Duodenal mucosa (tissue), 2 donors: ENCODE data around the gene C9orf57.

Source experiments
- H3K27ac ChIP-seq: one replicate; pipeline ENCODE4 v1.7.0; 2013; ENCODE audit warnings: low read depth, low read length
- H3K27me3 ChIP-seq, 2 donors: one replicate each; pipeline ENCODE4 v1.7.0; 2013; ENCODE audit warnings: low read length in 2 of 2, control low read depth in 1 of 2; ENCODE audit not compliant: insufficient read depth in 2 of 2, control insufficient read depth in 1 of 2
- H3K36me3 ChIP-seq, 2 donors: one replicate each; pipeline ENCODE4 v1.7.0; 2013; ENCODE audit warnings: low read length in 2 of 2, control low read depth in 1 of 2; ENCODE audit not compliant: insufficient read depth in 2 of 2, control insufficient read depth in 1 of 2
- H3K4me1 ChIP-seq, 2 donors: one replicate each; pipeline ENCODE4 v1.7.0; 2013; ENCODE audit warnings: low read length in 2 of 2, control low read depth in 1 of 2; ENCODE audit not compliant: insufficient read depth in 2 of 2, control insufficient read depth in 1 of 2
- H3K4me3 ChIP-seq, 2 donors: one replicate each; pipeline ENCODE4 v1.7.0; 2013; ENCODE audit warnings: low read length in 2 of 2, low read depth in 1 of 2
- H3K9ac ChIP-seq, 2 donors: one replicate each; pipeline ENCODE4 v1.7.0; 2013; ENCODE audit warnings: low read length in 2 of 2, low read depth in 1 of 2
- H3K9me3 ChIP-seq, 2 donors: one replicate each; pipeline ENCODE4 v1.7.0; 2013; ENCODE audit warnings: low read length in 2 of 2, control low read depth in 1 of 2; ENCODE audit not compliant: control insufficient read depth in 1 of 2

The C9orf57 gene

DNA sequence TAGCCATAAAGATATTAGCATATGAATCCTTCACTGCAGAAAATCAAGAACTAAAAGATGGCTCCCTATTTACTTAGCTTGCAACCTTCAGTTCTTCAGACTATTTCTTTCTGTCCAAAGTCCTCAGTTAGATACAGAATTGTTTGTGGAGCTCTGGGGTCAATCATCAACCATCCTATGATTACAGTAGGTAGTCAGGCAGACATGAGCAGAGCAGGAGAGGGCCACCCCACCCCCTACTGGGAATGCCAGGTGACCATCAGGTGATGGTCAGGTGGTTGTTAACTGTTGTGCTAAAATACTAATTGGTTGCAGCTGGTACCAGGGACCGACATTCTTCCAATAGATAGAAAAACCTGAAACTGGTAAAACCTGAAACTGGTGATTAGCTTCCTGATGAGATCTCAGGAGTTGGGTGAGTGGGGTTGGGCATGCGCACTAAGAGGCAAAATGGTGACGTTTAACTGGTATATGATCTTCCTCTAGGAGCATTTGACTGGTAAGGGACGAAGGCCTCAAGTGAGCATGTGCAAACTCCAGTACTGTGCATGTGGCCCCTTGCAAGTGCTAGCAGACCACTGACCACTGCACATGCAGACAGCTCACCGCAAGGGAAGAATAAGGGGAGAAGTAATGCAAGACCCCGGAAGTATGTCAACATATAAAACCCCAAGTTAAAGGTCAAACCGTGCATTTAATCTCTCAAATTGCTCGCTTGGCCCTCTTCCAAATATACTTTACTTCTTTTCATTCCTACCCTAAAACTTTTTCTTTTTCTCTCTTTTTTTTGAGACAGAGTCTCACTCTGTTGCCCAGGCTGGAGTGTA lies 13.6 kb downstream of the C9orf57 start:
- H3K4me3 ChIP-seq, result no peak overlapping the region
- H3K27me3 ChIP-seq, result no peaks in the 10 kb centered on the region
- no peak overlapping the region for H3K27ac ChIP-seq
- no peaks in the 10 kb centered on the region for H3K9me3 ChIP-seq
- peaks cover 9 to 21% of the 10 kb centered on the region in 2 donors for H3K4me1 ChIP-seq
- no peaks in the 10 kb centered on the region for H3K36me3 ChIP-seq
- no peak overlapping the region for H3K9ac ChIP-seq

DNA sequence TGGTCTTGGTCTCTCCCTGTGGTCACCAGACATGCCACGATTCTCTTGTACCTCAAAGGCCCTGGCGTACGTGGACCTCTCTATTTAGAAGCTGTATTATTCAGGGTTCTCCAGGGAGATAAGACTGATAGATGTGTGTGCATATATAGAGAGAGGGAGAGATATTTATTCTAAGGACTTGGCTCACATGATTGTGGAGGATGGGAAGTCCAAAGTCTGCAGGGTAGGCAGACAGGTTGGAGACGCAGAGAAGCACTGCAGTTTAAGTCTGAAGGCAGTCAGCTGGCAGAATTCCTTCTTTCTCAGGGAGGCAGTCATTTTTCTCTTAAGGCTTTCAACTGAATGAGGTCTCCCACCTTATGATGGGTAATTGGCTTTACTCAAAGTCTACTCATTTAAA lies 16.3 kb downstream of the C9orf57 start:
- Histone ChIP-seq H3K27ac (no peak overlapping the region), H3K27me3 (no peaks in the 10 kb centered on the region), H3K4me1 (peaks cover 17 to 27% of the 10 kb centered on the region in 2 donors), H3K9me3 (no peaks in the 10 kb centered on the region), H3K9ac (no peak overlapping the region), H3K4me3 (no peak overlapping the region), H3K36me3 (no peaks in the 10 kb centered on the region)

DNA sequence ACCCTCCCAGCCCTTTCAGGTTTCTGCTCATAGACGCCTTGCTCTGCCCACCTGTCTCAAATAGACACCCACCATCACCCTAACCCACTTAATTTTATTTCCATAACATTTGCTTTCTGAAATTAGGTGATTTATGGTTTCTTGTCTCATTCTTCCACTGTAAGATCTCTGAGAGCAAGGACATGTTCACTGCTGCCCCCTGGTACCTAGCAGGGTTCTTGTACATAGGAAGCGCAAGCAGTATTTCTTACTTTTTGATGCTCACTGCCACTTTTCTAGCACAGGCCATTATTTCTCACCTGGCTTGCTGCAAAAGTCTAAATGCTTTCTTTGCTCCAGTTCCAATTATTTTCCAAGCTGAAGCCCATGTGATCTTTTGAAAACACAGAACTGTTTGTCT lies 16.8 kb downstream of the C9orf57 start:
- H3K27ac ChIP-seq, result no peak overlapping the region

DNA sequence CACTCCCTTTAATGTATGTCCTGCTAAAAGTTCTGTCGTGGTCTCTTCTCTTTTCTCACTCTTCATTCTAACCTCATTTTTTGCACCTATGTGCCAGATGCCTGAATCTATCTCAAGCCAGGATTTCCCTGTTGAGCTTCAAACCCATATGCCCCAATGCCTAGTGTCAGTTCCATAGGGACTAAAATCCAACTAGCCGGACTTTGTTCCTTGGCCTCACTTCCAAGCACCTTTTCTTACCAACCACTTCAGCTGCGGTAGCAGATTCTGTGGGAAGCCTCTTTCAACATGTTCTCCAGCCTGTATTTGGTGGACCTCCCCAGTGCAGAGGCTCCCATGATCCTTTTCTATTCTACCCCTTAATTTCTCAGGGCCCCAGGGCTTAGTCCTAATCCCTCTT lies 17.5 kb downstream of the C9orf57 start:
- Histone ChIP-seq H3K4me1 (peaks cover 18 to 27% of the 10 kb centered on the region in 2 donors), H3K27me3 (no peaks in the 10 kb centered on the region), H3K4me3 (no peak overlapping the region), H3K27ac (no peak overlapping the region), H3K9ac (no peak overlapping the region), H3K36me3 (no peaks in the 10 kb centered on the region), H3K9me3 (no peaks in the 10 kb centered on the region)

More for the DNA sequence above, 16.8 kb downstream of the C9orf57 start:
- Histone ChIP-seq H3K36me3 (no peaks in the 10 kb centered on the region), H3K4me3 (no peak overlapping the region), H3K27me3 (no peaks in the 10 kb centered on the region), H3K9ac (no peak overlapping the region), H3K9me3 (no peaks in the 10 kb centered on the region), H3K4me1 (peaks cover 18 to 27% of the 10 kb centered on the region in 2 donors)

DNA sequence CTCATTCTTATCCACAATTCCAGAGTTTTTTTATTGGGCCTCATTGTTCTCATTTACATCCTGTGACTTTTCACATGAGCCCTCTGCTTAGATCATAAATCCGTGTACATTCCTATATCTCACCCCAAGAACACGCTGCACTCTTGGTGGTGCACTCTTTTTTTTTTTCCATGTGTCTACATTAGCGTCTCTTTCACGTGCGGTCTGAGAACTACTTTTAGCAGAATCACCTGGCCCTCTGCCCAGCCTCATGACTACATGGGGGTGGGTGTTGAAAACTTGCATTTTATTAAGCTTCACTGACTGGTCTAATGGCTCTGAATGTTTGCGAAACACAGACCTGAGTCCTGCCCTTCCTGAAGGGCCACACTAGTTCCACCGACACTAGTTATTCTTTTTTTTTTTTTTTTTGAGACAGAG lies 18.6 kb downstream of the C9orf57 start:
- Histone ChIP-seq H3K27ac (no peak overlapping the region), H3K27me3 (no peaks in the 10 kb centered on the region), H3K4me1 (peaks cover 18 to 24% of the 10 kb centered on the region in 2 donors), H3K36me3 (no peaks in the 10 kb centered on the region), H3K4me3 (no peak overlapping the region), H3K9ac (no peak overlapping the region), H3K9me3 (no peaks in the 10 kb centered on the region)

DNA sequence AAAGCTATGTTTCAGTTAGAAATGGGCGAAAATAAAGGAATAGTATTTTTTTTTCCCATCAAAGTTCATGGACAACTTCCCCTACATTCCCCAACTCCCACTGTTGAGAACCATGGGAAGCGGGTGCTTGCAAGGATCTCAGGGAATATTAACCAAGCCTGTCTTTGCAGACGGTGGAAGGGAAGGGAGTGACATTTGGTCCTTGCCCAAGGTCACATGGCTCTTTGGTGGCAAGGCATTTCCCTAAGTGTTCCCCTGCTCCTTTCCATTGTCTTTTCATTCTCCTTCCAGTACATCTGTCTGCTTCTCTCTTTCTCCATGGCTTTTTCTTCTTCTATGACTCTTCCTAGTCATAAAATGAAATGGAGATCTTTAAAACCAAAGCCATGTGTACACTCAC lies 19.0 kb downstream of the C9orf57 start:
- H3K4me1 ChIP-seq, result peaks cover 18 to 20% of the 10 kb centered on the region in 2 donors
- no peak overlapping the region for H3K27ac ChIP-seq
- H3K36me3 ChIP-seq, result no peaks in the 10 kb centered on the region
- H3K27me3 ChIP-seq, result no peaks in the 10 kb centered on the region
- H3K9me3 ChIP-seq, result no peaks in the 10 kb centered on the region
- H3K9ac ChIP-seq, result no peak overlapping the region
- no peak overlapping the region for H3K4me3 ChIP-seq

DNA sequence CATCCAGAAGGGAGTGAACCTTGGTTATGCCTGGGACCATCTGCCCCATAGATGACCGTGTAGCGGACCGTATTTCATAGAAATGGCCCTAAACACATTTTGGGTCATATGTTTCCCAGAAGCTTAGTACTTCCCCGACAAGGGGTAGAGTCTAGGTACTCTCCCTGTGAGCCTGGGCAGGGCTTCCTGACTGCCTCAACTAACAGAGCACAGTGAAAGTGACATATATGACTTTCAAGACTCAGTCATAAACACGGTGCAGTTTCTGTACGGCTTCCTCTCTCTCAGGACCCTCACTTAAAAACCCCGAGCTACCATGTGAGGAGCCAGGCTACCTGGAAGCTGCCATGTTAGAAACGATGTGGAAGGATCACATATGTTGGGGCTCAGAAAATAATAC lies 20.9 kb downstream of the C9orf57 start:
- no peaks in the 10 kb centered on the region for H3K9me3 ChIP-seq
- H3K4me1 ChIP-seq, result peaks cover 18 to 19% of the 10 kb centered on the region in 2 donors
- no peak overlapping the region for H3K4me3 ChIP-seq
- H3K27ac ChIP-seq, result no peak overlapping the region
- no peaks in the 10 kb centered on the region for H3K27me3 ChIP-seq
- no peaks in the 10 kb centered on the region for H3K36me3 ChIP-seq
- H3K9ac ChIP-seq, result no peak overlapping the region

DNA sequence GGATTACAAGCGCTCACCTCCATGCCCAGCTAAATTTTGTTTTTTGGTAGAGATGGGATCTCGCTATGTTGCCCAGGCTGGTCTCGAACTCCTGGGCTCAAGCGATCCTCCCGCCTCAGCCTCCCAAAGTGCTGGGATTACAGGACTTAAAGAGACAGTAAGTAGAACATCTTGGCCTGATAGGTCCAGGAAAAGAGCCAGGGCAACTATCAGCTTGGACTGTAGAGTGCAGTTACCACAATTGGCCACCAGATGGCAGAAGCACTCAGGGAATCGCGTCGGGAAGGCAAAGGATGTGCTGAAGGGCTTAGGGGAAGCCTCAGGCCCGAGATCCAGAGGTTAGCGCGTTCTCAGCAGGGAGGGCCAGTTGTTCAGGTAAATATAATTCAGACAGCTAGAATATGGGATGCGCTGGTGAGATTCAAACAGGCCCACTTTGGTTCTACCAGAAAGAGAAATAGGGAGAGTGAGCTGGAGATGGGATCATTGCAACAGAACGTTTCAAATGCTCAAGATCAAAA lies 21.5 kb downstream of the C9orf57 start:
- H3K36me3 ChIP-seq, result no peaks in the 10 kb centered on the region
- H3K9ac ChIP-seq, result peak overlapping the region in 1 of 2 donors; percentile 6
- H3K27me3 ChIP-seq, result no peaks in the 10 kb centered on the region

DNA sequence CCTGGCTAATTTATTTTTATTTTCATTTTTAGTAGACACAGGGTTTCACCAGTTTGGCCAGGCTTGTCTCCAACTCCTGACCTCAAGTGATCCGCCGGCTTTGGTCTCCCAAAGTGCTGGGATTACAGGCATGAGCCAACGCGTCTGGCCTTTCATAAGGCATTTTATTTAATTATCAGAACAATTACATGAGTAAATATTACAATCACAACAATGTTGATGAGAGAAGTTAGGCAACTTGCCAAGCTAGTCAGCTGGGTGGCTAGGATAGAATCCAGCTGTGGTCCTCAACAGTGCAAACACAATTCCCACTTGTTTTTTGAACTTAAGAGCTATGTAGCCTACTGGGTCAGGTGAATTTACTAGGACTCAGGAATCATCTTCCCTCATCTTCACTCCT lies 22.0 kb downstream of the C9orf57 start:
- Histone ChIP-seq H3K27ac (no peak overlapping the region), H3K4me3 (no peak overlapping the region), H3K27me3 (no peaks in the 10 kb centered on the region), H3K36me3 (no peaks in the 10 kb centered on the region), H3K4me1 (peaks cover 14% of the 10 kb centered on the region in 2 donors), H3K9ac (no peak overlapping the region), H3K9me3 (no peaks in the 10 kb centered on the region)

More for the DNA sequence above, 21.5 kb downstream of the C9orf57 start:
- no peak overlapping the region for H3K27ac ChIP-seq
- H3K4me3 ChIP-seq, result no peak overlapping the region
- no peaks in the 10 kb centered on the region for H3K9me3 ChIP-seq
- peaks cover 18% of the 10 kb centered on the region in 2 donors for H3K4me1 ChIP-seq

DNA sequence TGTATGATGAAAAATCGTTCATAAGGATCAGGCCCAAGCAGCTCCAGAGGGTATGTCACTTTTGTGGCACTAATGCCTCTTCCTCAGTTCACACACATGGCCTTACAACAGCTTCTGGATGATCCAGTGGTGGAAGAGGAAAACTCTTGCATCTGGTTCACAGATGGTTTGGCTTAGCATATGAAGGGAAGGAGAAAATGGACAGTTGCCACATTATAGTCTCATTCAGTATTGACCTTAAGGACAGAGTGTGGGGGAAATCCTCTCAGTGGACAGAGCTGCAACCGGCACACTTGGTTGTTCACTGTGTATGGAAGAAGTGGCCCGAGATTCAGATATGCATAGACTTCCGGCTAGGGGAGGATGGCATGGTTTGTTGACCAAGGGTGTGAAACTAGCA lies 22.8 kb downstream of the C9orf57 start:
- Histone ChIP-seq H3K36me3 (no peaks in the 10 kb centered on the region), H3K9ac (no peak overlapping the region), H3K27me3 (no peaks in the 10 kb centered on the region), H3K4me1 (peaks cover 6 to 9% of the 10 kb centered on the region in 2 donors), H3K4me3 (no peak overlapping the region), H3K9me3 (no peaks in the 10 kb centered on the region), H3K27ac (no peak overlapping the region)
